Bronchial epithelial cell (primary cell): ENCODE data around the gene PLCL1. TPM values are rescaled to one million over a fixed set of nuclear protein-coding genes. Genes with fewer than 3 reads are reported as not detected.

Experiments
- DNase-seq: peaks from one replicate; pipeline ENCODE4 v3.0.0-alpha.2; 2010; ENCODE audit warnings: low read depth
- FAIRE-seq: peaks from 2 replicates; lab custom pipeline; 2011; peaks lifted over from hg19 to GRCh38; lab: Jason Lieb, UNC
- H3K27me3 ChIP-seq: 2 replicates; pipeline ENCODE4 v1.5.1; 2011; ENCODE audit warnings: low read length; ENCODE audit not compliant: control insufficient read depth, insufficient read depth
- H3K36me3 ChIP-seq: 2 replicates; pipeline ENCODE4 v1.5.1; 2011; ENCODE audit warnings: low read length; ENCODE audit not compliant: control insufficient read depth, insufficient read depth
- H3K4me3 ChIP-seq: 2 replicates; pipeline ENCODE4 v1.5.1; 2011; ENCODE audit warnings: mild to moderate bottlenecking, low read depth, low read length, control low read depth
- total RNA-seq: library from RNA; depleted of rRNA; stranded (reverse); fragments of >200 nt; gene quantifications from 2 replicates; pipeline ENCODE4 v1.2.1, GENCODE V29; 2014
- TF ChIP-seq, protein P1 (sequence below): IDR thresholded peaks from 2 replicates; pipeline ENCODE4 v1.5.1; 2011; ENCODE audit warnings: mild to moderate bottlenecking, moderate library complexity, low read length, control low read depth, inconsistent platforms; ENCODE audit not compliant: insufficient read depth, severe bottlenecking

Gene PLCL1
- total RNA-seq, 1 donor from 2014 or later = not detected

GRCh38 chr2:197908156-197908555, 103.8 kb downstream of the PLCL1 start:
- no peak for FAIRE-seq

GRCh38 chr2:197908990-197909776, 104.8 kb downstream of the PLCL1 start:
- TF ChIP-seq, protein P1, sequence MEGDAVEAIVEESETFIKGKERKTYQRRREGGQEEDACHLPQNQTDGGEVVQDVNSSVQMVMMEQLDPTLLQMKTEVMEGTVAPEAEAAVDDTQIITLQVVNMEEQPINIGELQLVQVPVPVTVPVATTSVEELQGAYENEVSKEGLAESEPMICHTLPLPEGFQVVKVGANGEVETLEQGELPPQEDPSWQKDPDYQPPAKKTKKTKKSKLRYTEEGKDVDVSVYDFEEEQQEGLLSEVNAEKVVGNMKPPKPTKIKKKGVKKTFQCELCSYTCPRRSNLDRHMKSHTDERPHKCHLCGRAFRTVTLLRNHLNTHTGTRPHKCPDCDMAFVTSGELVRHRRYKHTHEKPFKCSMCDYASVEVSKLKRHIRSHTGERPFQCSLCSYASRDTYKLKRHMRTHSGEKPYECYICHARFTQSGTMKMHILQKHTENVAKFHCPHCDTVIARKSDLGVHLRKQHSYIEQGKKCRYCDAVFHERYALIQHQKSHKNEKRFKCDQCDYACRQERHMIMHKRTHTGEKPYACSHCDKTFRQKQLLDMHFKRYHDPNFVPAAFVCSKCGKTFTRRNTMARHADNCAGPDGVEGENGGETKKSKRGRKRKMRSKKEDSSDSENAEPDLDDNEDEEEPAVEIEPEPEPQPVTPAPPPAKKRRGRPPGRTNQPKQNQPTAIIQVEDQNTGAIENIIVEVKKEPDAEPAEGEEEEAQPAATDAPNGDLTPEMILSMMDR = no peak
- Histone ChIP-seq H3K4me3 (no peak overlapping the region), H3K36me3 (no peaks in the 10 kb centered on the region), H3K27me3 (no peaks in the 10 kb centered on the region)
- peak; percentile 36 for DNase-seq
- no peak for FAIRE-seq

More at GRCh38 chr2:197908156-197908555, 103.8 kb downstream of the PLCL1 start:
- Histone ChIP-seq H3K27me3 (no peaks in the 10 kb centered on the region), H3K36me3 (no peaks in the 10 kb centered on the region), H3K4me3 (no peak overlapping the region)
- no peak for DNase-seq
- TF ChIP-seq, protein P1 = no peak

GRCh38 chr2:197911667-197912066, 107.3 kb downstream of the PLCL1 start:
- TF ChIP-seq, protein P1 = no peak
- DNase-seq (no peak), FAIRE-seq (no peak)
- Histone ChIP-seq H3K27me3 (no peaks in the 10 kb centered on the region), H3K4me3 (no peak overlapping the region), H3K36me3 (no peaks in the 10 kb centered on the region)

DNA sequence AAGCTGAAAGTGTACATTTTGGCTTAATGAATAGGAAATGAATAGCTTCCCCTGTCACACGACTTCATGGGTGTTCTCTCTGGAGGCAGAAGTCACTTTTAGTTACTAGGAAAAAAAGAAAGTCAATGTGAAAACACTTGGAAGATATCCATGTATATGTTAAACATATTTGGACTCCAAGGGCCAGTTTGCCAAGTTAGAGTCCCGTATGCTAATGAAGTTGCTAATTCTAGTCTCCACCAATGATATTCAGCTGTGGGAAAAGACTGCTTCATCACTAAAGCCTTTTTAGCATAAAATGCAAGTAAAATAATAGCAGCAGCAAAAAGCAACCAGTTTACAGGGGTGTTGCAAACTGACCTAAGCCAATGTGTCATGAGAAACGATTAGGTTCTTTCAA, 108.7 kb downstream of the PLCL1 start:
- Histone ChIP-seq H3K4me3 (no peak overlapping the region), H3K27me3 (no peaks in the 10 kb centered on the region), H3K36me3 (no peaks in the 10 kb centered on the region)
- FAIRE-seq (no peak), DNase-seq (no peak)
- TF ChIP-seq, protein P1 = no peak

DNA sequence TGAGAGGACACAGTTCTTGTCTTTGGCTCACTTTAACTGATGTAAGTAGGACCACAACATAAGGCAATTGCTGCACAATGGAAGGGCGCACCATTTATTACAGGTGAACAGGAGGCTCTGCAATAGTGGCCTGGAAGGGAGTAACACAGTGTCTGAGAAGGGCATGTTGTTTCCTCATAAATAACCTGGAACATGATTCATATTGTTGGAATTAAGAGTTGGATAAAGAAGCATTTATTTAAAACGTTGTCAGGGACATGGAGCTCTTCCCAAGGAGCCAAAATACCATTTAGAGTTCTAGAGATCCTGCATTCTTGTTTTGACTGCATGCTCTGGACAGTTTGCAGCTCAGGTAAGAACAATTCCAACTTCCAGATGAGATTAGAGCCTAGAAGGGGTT, 110.4 kb downstream of the PLCL1 start:
- Histone ChIP-seq H3K4me3 (no peak overlapping the region), H3K36me3 (no peaks in the 10 kb centered on the region), H3K27me3 (no peaks in the 10 kb centered on the region)
- TF ChIP-seq, protein P1 = no peak
- no peak for FAIRE-seq
- peak; percentile 7 for DNase-seq
